GM19240 (cell line): Measurements from ENCODE around the gene LAGE3.
A peak's percentile ranks its signal among the peaks of the same experiment; 100 is the strongest.

ENCODE experiments used
- DNase-seq: peaks from one replicate; pipeline ENCODE4 v3.0.0; 2011; ENCODE audit warnings: low spot score; ENCODE audit not compliant: insufficient read length

Gene LAGE3

GRCh38 chrX:154458116-154458953 is 20.7 kb downstream of the LAGE3 start, which contains the start of gene PLXNA3:
TSS of gene PLXNA3 (plus strand) at chrX:154458281. CDS start at chrX:154460184, 1,903 bp downstream.
- no peak for DNase-seq

- DNase-seq = peak; percentile 43
Observed at GRCh38 chrX:154457491-154458115, 21.5 kb downstream of the LAGE3 start.

- DNase-seq = no peak
Observed at GRCh38 chrX:154452823-154453222, 26.3 kb downstream of the LAGE3 start.

- DNase-seq = no peak
Observed at GRCh38 chrX:154450312-154450711, 28.8 kb downstream of the LAGE3 start.

- no peak for DNase-seq
Observed at GRCh38 chrX:154449618-154450017, 29.5 kb downstream of the LAGE3 start.

- DNase-seq = no peak
Observed at GRCh38 chrX:154448484-154448883, 30.6 kb downstream of the LAGE3 start.

GRCh38 chrX:154446430-154446829 is 32.7 kb downstream of the LAGE3 start:
- DNase-seq = no peak

- DNase-seq = no peak
Observed at GRCh38 chrX:154445776-154446175, 33.3 kb downstream of the LAGE3 start.

- DNase-seq = no peak
Observed at GRCh38 chrX:154444755-154445246, 34.3 kb downstream of the LAGE3 start.

GRCh38 chrX:154443992-154444754 is 34.9 kb downstream of the LAGE3 start, which contains the start of gene FAM50A:
TSS of gene FAM50A (plus strand) at chrX:154444141. CDS start at chrX:154444236, 95 bp downstream.
- DNase-seq = peak; percentile 74

GRCh38 chrX:154443479-154443910 is 35.6 kb downstream of the LAGE3 start:
- no peak for DNase-seq

- DNase-seq = no peak
Observed at GRCh38 chrX:154441984-154442707, 36.9 kb downstream of the LAGE3 start.

GRCh38 chrX:154441564-154441963 is 37.5 kb downstream of the LAGE3 start:
- DNase-seq = no peak

GRCh38 chrX:154440623-154441357 is 38.3 kb downstream of the LAGE3 start:
- no peak for DNase-seq

GRCh38 chrX:154439841-154440240 is 39.2 kb downstream of the LAGE3 start:
- DNase-seq = no peak

- no peak for DNase-seq
Observed at GRCh38 chrX:154437971-154438893, 40.8 kb downstream of the LAGE3 start.

GRCh38 chrX:154436983-154437752 is 41.9 kb downstream of the LAGE3 start, which contains the start of gene GDI1:
TSS of gene GDI1 (plus strand) at chrX:154437154. CDS start at chrX:154437255, 101 bp downstream.
- DNase-seq = no peak

- peak; percentile 65 for DNase-seq
Observed at GRCh38 chrX:154436374-154436982, 42.6 kb downstream of the LAGE3 start.
